Posterior vena cava (tissue), 2 donors: ENCODE data around the gene FIBIN. TPM values are rescaled to one million over a fixed set of nuclear protein-coding genes. Genes with fewer than 3 reads are reported as not detected.

Experiments
- DNase-seq: peaks from one replicate; pipeline ENCODE4 v3.0.0-alpha.2; 2020; ENCODE audit warnings: low spot score
- intact Hi-C, 2 donors: fragments of 100-400 bp; cut with DNase I; formaldehyde crosslinking; loops; one replicate each; pipeline versions ENCODE4 v1.14.1 to v1.14.2; 2022 to 2023
- total RNA-seq, 2 donors: library from RNA; stranded (reverse); fragmentation: NEBNext Ultra II Directional; extraction: Animal tissue kit (Norgen Biotek cat#: 25700); gene quantifications; one replicate each; pipeline ENCODE4 v1.2.1, GENCODE V29; 2021
- donor health status: DM: yes; HTN: yes; CAD: no.
- donor health status: DM: yes; HTN: yes; CAD: no.

The FIBIN gene
- total RNA-seq, 2 donors from 2014 or later: 24.5 to 32.8 TPM

GRCh38 chr11:27011560-27012233, 17.8 kb downstream of the FIBIN start:
- intact Hi-C loops: no loop called here
- no peak for DNase-seq

- DNase-seq: no peak
- intact Hi-C loops: no loop called here
Measured at GRCh38 chr11:27012234-27012921, 18.5 kb downstream of the FIBIN start.

- intact Hi-C loops: no loop called here
- DNase-seq: no peak
Measured at GRCh38 chr11:27013781-27014361, 20.0 kb downstream of the FIBIN start.

- intact Hi-C loops: no loop called here
- no peak for DNase-seq
Measured at GRCh38 chr11:27018902-27019529, 25.1 kb downstream of the FIBIN start.

- no peak for DNase-seq
- intact Hi-C loops: no loop called here
Measured at GRCh38 chr11:27020751-27021150, 26.8 kb downstream of the FIBIN start.

- intact Hi-C loops: no loop called here
Measured at GRCh38 chr11:27022659-27023251, 28.8 kb downstream of the FIBIN start.

GRCh38 chr11:27024865-27025264, 31.0 kb downstream of the FIBIN start:
- intact Hi-C loops: no loop called here
- no peak for DNase-seq

More at GRCh38 chr11:27022659-27023251, 28.8 kb downstream of the FIBIN start:
- no peak for DNase-seq

- intact Hi-C loops: no loop called here
- DNase-seq: no peak
Measured at GRCh38 chr11:27025312-27025955, 31.5 kb downstream of the FIBIN start.

GRCh38 chr11:27025957-27026733, 32.2 kb downstream of the FIBIN start:
- intact Hi-C loops: no loop called here
- no peak for DNase-seq

- DNase-seq: no peak
- intact Hi-C loops: no loop called here
Measured at GRCh38 chr11:27028561-27028965, 34.7 kb downstream of the FIBIN start.

GRCh38 chr11:27029966-27030365, 36.1 kb downstream of the FIBIN start:
- intact Hi-C loops: no loop called here

GRCh38 chr11:27031754-27032153, 37.8 kb downstream of the FIBIN start:
- intact Hi-C loops: no loop called here
- no peak for DNase-seq

More at GRCh38 chr11:27029966-27030365, 36.1 kb downstream of the FIBIN start:
- no peak for DNase-seq

GRCh38 chr11:27039873-27040272, 46.0 kb downstream of the FIBIN start:
- intact Hi-C loops: no loop called here

GRCh38 chr11:27040302-27041115, 46.6 kb downstream of the FIBIN start, which contains the start of gene BBOX1:
Gene BBOX1 (plus strand): TSS chr11:27040815. CDS start chr11:27055431, 14,616 bp downstream.
- intact Hi-C loops: no loop called here
- DNase-seq: no peak

More at GRCh38 chr11:27039873-27040272, 46.0 kb downstream of the FIBIN start:
- no peak for DNase-seq

GRCh38 chr11:27041141-27041899, 47.4 kb downstream of the FIBIN start:
- no peak for DNase-seq
- intact Hi-C loops: no loop called here
